ENCODE results near the gene SPRY2.
A peak's percentile ranks its signal among the peaks of the same experiment; 100 is the strongest.

Gene SPRY2, protein sequence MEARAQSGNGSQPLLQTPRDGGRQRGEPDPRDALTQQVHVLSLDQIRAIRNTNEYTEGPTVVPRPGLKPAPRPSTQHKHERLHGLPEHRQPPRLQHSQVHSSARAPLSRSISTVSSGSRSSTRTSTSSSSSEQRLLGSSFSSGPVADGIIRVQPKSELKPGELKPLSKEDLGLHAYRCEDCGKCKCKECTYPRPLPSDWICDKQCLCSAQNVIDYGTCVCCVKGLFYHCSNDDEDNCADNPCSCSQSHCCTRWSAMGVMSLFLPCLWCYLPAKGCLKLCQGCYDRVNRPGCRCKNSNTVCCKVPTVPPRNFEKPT

GRCh38 chr13:80341101-80341755 is at the start of gene SPRY2:
TSS of gene SPRY2 (minus strand) at chr13:80341126. CDS start at chr13:80337705, 3,421 bp downstream.
- Histone ChIP-seq H3K27me3 (no peaks in the 10 kb centered on the region; a peak in 1 of 22 replicates), H4K20me1 (peaks cover 25 to 46% (median 41%) of the 10 kb centered on the region in 11 experiments; a peak in 21 of 22 replicates), H3K4me1 (peaks cover 29 to 54% (median 41%) of the 10 kb centered on the region in 10 experiments), H3K36me3 (peaks cover 12 to 23% (median 16%) of the 10 kb centered on the region in 11 experiments; a peak in 21 of 22 replicates), H3K27ac (peak within 1 kb of the TSS; percentile 76 to 98 (median 96)), H3K4me2 (peak within 1 kb of the TSS; percentile 85 to 99 (median 97)), H3K9ac (peak within 1 kb of the TSS; percentile 82 to 99 (median 96)), H3K9me3 (replicated peaks in 1 of 11) (no peaks in the 10 kb centered on the region), H3K4me3 (peak within 1 kb of the TSS; percentile 60 to 99 (median 92))
- TF ChIP-seq Cebpa-rat (IDR thresholded peaks at IDR 0.05): no peak

- peaks cover 0 to 5% (median 0%) of the 10 kb centered on the region in 10 experiments; a peak in 1 of 20 replicates for H3K4me1 ChIP-seq
- H3K36me3 ChIP-seq: no peaks in the 10 kb centered on the region
- H3K27me3 ChIP-seq: no peaks in the 10 kb centered on the region
- no peak overlapping the region for H3K9ac ChIP-seq
- H3K4me3 ChIP-seq: no peak overlapping the region
- no peaks in the 10 kb centered on the region for H4K20me1 ChIP-seq
- H3K9me3 ChIP-seq (replicated peaks in 1 of 11): peaks cover 31 to 47% (median 38%) of the 10 kb centered on the region in 11 experiments
- no peak overlapping the region for H3K27ac ChIP-seq
- no peak for TF ChIP-seq Cebpa-rat (IDR thresholded peaks at IDR 0.05)
- no peak overlapping the region for H3K4me2 ChIP-seq
Observed at GRCh38 chr13:80390338-80390737, 49.4 kb upstream of the SPRY2 start.

DNA sequence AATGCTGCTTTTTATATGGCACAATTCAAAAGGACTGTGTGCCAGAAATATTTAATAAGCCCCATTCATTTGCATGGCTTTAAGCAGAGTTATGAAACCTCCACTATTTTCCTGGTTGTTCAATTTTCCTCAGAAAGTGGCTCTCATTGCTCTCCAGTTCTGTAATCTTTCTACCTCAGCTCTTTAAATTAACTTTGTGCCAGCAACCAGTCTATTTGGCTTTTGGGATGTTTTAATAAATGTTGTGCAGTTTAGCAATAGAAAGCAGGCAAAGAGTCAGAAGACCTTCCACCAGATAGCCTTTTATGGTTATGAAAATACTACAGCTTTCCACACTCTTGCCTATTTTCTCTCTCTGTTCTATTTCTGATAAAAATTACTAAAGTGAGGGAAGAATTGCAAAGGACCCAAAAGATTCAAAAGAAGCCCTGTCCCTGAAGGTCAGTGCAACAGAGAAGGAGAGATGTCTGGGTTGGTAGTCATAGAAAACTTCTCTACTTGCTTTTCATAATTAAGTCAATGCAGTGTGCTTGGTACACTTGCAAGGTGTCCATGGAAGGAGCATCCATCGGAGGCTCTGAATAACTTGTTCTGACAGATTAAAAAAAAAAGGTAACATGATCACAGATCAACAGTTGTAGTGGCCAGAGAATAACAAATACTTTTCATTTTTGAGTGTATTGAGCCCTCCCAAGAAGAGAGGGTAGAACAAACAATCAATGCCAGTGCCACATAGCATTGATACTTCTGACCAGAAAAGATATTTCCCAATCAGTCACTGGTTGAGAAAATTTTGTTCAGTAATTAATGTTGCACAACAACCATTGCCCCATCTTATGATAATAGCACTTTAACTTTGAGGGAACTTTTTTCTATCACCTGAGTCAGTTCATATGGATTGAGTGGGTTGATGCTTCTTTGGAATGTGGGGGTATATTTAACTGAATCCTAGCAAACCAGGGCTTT is 48.4 kb upstream of the SPRY2 start:
- Histone ChIP-seq H3K4me2 (no peak overlapping the region), H3K9me3 (replicated peaks in 1 of 11) (peaks cover 21 to 38% (median 29%) of the 10 kb centered on the region in 11 experiments; a peak in 21 of 22 replicates), H3K36me3 (no peaks in the 10 kb centered on the region), H3K4me3 (no peak overlapping the region), H4K20me1 (no peaks in the 10 kb centered on the region), H3K4me1 (peaks cover 0 to 5% (median 0%) of the 10 kb centered on the region in 10 experiments; a peak in 1 of 20 replicates), H3K9ac (no peak overlapping the region), H3K27me3 (no peaks in the 10 kb centered on the region), H3K27ac (no peak overlapping the region)
- TF ChIP-seq Cebpa-rat (IDR thresholded peaks at IDR 0.05): no peak

DNA sequence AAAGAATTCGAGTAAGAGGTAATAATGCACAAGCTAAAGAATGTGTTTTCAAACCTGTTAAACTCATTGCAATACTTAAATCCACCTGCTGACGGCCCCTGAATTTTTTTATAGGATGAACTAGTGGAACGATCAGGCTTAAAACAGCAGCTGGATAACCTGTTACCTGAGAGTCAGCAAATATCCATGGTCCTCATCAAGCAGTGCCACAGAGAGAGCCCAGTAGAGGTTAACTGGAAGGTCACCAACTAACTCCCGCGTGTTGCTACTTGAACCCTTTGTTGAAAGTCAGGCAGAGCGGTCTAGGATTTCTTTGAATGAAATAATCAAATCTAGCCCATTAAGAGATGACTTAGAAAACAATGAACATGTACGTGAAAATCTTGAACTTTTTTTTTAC is 47.6 kb upstream of the SPRY2 start:
- TF ChIP-seq Cebpa-rat (IDR thresholded peaks at IDR 0.05): no peak
- Histone ChIP-seq H3K4me2 (no peak overlapping the region), H3K4me1 (peaks cover 0 to 5% (median 0%) of the 10 kb centered on the region in 10 experiments; a peak in 1 of 20 replicates), H3K9me3 (replicated peaks in 1 of 11) (peaks cover 14 to 29% (median 21%) of the 10 kb centered on the region in 11 experiments; a peak in 20 of 22 replicates), H3K27ac (no peak overlapping the region), H3K27me3 (no peaks in the 10 kb centered on the region), H3K36me3 (no peaks in the 10 kb centered on the region), H4K20me1 (no peaks in the 10 kb centered on the region), H3K4me3 (no peak overlapping the region), H3K9ac (no peak overlapping the region)

- no peak overlapping the region for H3K4me2 ChIP-seq
- no peaks in the 10 kb centered on the region for H3K27me3 ChIP-seq
- H3K27ac ChIP-seq: no peak overlapping the region
- H3K36me3 ChIP-seq: no peaks in the 10 kb centered on the region
- no peak overlapping the region for H3K4me3 ChIP-seq
- peaks cover 0 to 5% (median 0%) of the 10 kb centered on the region in 10 experiments; a peak in 1 of 20 replicates for H3K4me1 ChIP-seq
- no peak for TF ChIP-seq Cebpa-rat (IDR thresholded peaks at IDR 0.05)
- H3K9ac ChIP-seq: no peak overlapping the region
- peaks cover 12 to 24% (median 16%) of the 10 kb centered on the region in 11 experiments; a peak in 19 of 22 replicates for H3K9me3 ChIP-seq (replicated peaks in 1 of 11)
- no peaks in the 10 kb centered on the region for H4K20me1 ChIP-seq
Observed at GRCh38 chr13:80386592-80386991, 45.7 kb upstream of the SPRY2 start.

GRCh38 chr13:80386002-80386401 is 45.1 kb upstream of the SPRY2 start:
- Histone ChIP-seq H3K4me1 (peaks cover 0 to 5% (median 0%) of the 10 kb centered on the region in 10 experiments; a peak in 1 of 20 replicates), H3K9me3 (replicated peaks in 1 of 11) (peaks cover 8 to 20% (median 12%) of the 10 kb centered on the region in 11 experiments; a peak in 19 of 22 replicates), H3K27me3 (no peaks in the 10 kb centered on the region), H4K20me1 (no peaks in the 10 kb centered on the region), H3K36me3 (no peaks in the 10 kb centered on the region), H3K27ac (no peak overlapping the region), H3K9ac (no peak overlapping the region), H3K4me3 (no peak overlapping the region), H3K4me2 (0 out of 22 replicates have a peak overlapping the region, but pooled peaks of 2 of the 11 experiments have one; percentile 1 to 6)
- TF ChIP-seq Cebpa-rat (IDR thresholded peaks at IDR 0.05): no peak

GRCh38 chr13:80382576-80382975 is 41.6 kb upstream of the SPRY2 start:
- Histone ChIP-seq H3K9me3 (replicated peaks in 1 of 11) (peaks cover 0 to 12% (median 0%) of the 10 kb centered on the region in 11 experiments; a peak in 6 of 22 replicates), H3K4me3 (no peak overlapping the region), H3K27ac (no peak overlapping the region), H3K4me1 (peaks cover 0 to 5% (median 0%) of the 10 kb centered on the region in 10 experiments; a peak in 1 of 20 replicates), H3K9ac (no peak overlapping the region), H4K20me1 (no peaks in the 10 kb centered on the region), H3K27me3 (no peaks in the 10 kb centered on the region), H3K36me3 (no peaks in the 10 kb centered on the region), H3K4me2 (no peak overlapping the region)
- no peak for TF ChIP-seq Cebpa-rat (IDR thresholded peaks at IDR 0.05)

DNA sequence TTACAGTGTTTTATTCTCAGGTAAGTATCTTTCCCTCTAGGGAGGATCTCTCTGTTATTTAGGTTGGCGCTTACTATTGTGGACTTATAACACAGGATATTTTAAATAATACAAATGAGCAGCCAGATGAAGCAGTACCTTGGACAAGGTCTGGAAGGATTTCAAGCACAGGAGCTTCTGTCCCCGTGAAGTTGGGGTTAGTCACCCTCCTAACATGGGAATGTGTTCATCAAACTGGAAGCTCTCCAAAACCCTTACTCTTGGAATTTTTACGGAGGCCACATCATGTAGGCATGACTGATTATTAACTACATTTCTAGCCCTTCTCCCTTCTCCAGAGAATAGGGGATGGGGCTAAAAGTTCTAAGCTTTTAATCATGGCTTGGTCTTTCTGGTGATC is 38.3 kb upstream of the SPRY2 start:
- H3K9ac ChIP-seq: no peak overlapping the region

More for the DNA sequence above, 38.3 kb upstream of the SPRY2 start:
- H3K9me3 ChIP-seq (replicated peaks in 1 of 11): peaks cover 0 to 12% (median 0%) of the 10 kb centered on the region in 11 experiments; a peak in 6 of 22 replicates
- no peak for TF ChIP-seq Cebpa-rat (IDR thresholded peaks at IDR 0.05)
- no peaks in the 10 kb centered on the region for H4K20me1 ChIP-seq
- no peak overlapping the region for H3K4me2 ChIP-seq
- H3K4me1 ChIP-seq: no peaks in the 10 kb centered on the region
- no peaks in the 10 kb centered on the region for H3K27me3 ChIP-seq
- H3K36me3 ChIP-seq: no peaks in the 10 kb centered on the region
- no peak overlapping the region for H3K4me3 ChIP-seq
- no peak overlapping the region for H3K27ac ChIP-seq

Measured in BLaER1 treated with 17β-estradiol and CSF1 and Interleukin-3, amounts not matched to agents 10 nM and 100 nM (cell line).